Fibroblast of villous mesenchyme (primary cell): ENCODE measurements around the gene ABCA7. TPM values are rescaled to one million over a fixed set of nuclear protein-coding genes. Genes with fewer than 3 reads are reported as not detected.

Experiments
- DNase-seq: peaks from one replicate; pipeline ENCODE4 v3.0.0-alpha.2; 2010; ENCODE audit warnings: low read depth
- H3K4me3 ChIP-seq: 2 replicates; pipeline ENCODE4 v1.5.1; 2011; ENCODE audit warnings: low read depth, mild to moderate bottlenecking, low read length
- CTCF ChIP-seq: IDR thresholded peaks from 2 replicates; pipeline ENCODE4 v1.5.1; 2012; ENCODE audit warnings: low read depth, mild to moderate bottlenecking, low read length; ENCODE audit not compliant: insufficient read depth
- total RNA-seq: library from RNA; depleted of rRNA; stranded (reverse); fragments of >200 nt; gene quantifications from 2 replicates; pipeline ENCODE4 v1.2.3, GENCODE V29; 2012

Gene ABCA7
- total RNA-seq, 1 donor, result 11.2 TPM

- no peak overlapping the region for H3K4me3 ChIP-seq
- no peak for DNase-seq
- TF ChIP-seq CTCF, result no peak
Observed at GRCh38 chr19:1055886-1056620, 16.1 kb downstream of the ABCA7 start.

GRCh38 chr19:1057176-1057855 lies 17.4 kb downstream of the ABCA7 start:
- no peak overlapping the region for H3K4me3 ChIP-seq
- peak; percentile 41 for DNase-seq
- no peak for TF ChIP-seq CTCF

GRCh38 chr19:1058112-1058511 lies 18.2 kb downstream of the ABCA7 start:
- TF ChIP-seq CTCF, result no peak
- no peak overlapping the region for H3K4me3 ChIP-seq
- no peak for DNase-seq

GRCh38 chr19:1060689-1061088 lies 20.8 kb downstream of the ABCA7 start:
- H3K4me3 ChIP-seq, result no peak overlapping the region

GRCh38 chr19:1061987-1062386 lies 22.1 kb downstream of the ABCA7 start:
- DNase-seq, result no peak
- no peak overlapping the region for H3K4me3 ChIP-seq
- TF ChIP-seq CTCF, result no peak

More at GRCh38 chr19:1060689-1061088, 20.8 kb downstream of the ABCA7 start:
- no peak for TF ChIP-seq CTCF
- no peak for DNase-seq

- no peak for TF ChIP-seq CTCF
- no peak for DNase-seq
- no peak overlapping the region for H3K4me3 ChIP-seq
Observed at GRCh38 chr19:1062387-1063029, 22.6 kb downstream of the ABCA7 start.
